HG03060 (cell line): Measurements from ENCODE around the gene SOS1.
"Not testable (repeated sequence)": the region's sequence is repeated elsewhere in the genome, so short reads cannot be mapped to it uniquely, and the experiment has no call there.

ENCODE experiments used
- ATAC-seq: cut with Tn5 transposase; IDR thresholded peaks from one replicate; pipeline ENCODE4 v1.9.1; 2021; ENCODE audit warnings: low read depth, moderate number of reproducible peaks; ENCODE audit not compliant: unreplicated experiment

SOS1 gene

DNA sequence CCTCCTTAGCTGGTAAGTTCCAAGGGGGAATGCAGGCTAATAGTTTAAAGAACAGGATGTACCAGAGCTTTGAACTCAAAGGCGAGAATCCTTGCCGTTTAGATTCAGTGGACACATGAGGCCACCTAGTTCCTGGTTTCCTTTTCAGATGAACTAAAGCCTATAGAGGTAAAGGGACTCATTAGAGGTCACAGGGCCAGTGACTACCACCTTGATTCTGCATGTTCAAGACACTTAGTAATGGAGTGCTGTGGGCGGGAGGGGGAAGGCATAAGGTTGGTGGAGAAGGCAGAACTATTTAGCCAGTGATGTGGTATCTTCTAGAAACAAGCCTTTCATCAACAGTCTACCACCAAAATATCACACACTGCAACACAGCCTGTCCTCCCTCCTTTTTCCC lies 183.3 kb downstream of the SOS1 start:
- ATAC-seq: no peak

- not testable (repeated sequence) for ATAC-seq
Observed at GRCh38 chr2:38936516-38936915, 184.3 kb downstream of the SOS1 start.

DNA sequence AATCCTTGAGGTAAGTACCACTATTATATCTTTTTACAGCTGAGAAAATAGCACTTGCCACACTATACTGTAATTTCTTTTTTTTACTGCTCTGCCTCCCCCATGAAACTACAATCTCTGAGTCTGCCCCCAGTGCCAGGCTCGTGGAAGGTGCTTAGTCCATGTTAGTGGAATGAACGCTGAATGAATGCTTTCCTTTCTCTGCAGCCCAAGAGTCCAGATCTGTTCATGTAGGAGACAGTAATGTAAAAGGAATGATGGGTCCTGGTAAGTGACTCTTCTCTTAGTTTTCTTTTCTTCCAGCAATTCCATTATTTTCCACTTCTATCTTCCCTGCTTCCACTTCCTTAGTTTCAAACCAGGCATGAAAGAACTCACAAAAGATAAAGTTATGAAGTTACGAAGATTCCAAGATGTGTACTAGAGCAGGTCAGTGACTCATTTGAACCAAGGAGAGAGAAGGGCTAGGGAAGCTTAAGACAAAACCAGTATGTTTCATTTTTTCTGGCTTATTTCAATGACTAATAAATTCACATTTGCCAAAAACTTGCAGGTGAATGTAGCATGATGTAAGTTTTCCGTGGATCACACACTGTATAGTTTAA lies 185.2 kb downstream of the SOS1 start:
- no peak for ATAC-seq

GRCh38 chr2:38934742-38935141 lies 186.1 kb downstream of the SOS1 start:
- no peak for ATAC-seq

- ATAC-seq: no peak
Observed at GRCh38 chr2:38933653-38934052, 187.2 kb downstream of the SOS1 start.

DNA sequence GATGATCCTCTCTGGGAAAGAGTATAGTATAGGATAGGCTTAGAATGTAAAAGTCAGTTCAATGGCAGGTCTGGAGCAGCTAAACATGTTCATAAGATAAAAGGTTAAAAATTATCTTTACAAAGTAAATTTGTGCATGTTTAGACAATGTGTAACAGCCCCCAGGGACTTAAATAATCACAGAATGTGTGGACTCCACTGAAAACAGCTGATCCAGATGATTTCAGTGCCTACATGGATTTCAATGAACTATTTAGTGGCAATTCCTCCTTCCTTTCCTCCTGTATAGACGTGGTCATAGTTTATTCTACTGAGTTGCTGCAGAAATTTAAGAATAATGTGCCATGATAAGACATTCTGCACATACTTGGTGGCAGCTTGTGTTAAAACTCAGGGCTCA lies 188.3 kb downstream of the SOS1 start:
- no peak for ATAC-seq
